H54 (cell line): ENCODE data around the gene GLT8D1.

Source experiments
- DNase-seq: peaks from one replicate; pipeline ENCODE4 v3.0.0; 2011; ENCODE audit warnings: low spot score, mixed read lengths; ENCODE audit not compliant: insufficient read length
- FAIRE-seq: peaks from 3 replicates; lab custom pipeline; 2011; peaks lifted over from hg19 to GRCh38; lab: Jason Lieb, UNC
- POLR2A ChIP-seq: IDR thresholded peaks from 2 replicates; pipeline ENCODE4 v1.6.1; 2011; ENCODE audit warnings: low read depth, mild to moderate bottlenecking, low read length

Gene GLT8D1

GRCh38 chr3:52722491-52722890 is 16.9 kb upstream of the GLT8D1 start:
- DNase-seq (no peak), FAIRE-seq (no peak)
- TF ChIP-seq POLR2A = no peak

- FAIRE-seq = no peak
- TF ChIP-seq POLR2A = no peak
- no peak for DNase-seq
Measured at GRCh38 chr3:52721730-52722008, 16.1 kb upstream of the GLT8D1 start.

- FAIRE-seq (no peak), DNase-seq (no peak)
- no peak for TF ChIP-seq POLR2A
Measured at GRCh38 chr3:52721002-52721729, 15.6 kb upstream of the GLT8D1 start.

GRCh38 chr3:52719618-52720017 is 14.0 kb upstream of the GLT8D1 start:
- DNase-seq (no peak), FAIRE-seq (no peak)
- no peak for TF ChIP-seq POLR2A

- TF ChIP-seq POLR2A = no peak
- FAIRE-seq = no peak
- DNase-seq = no peak
Measured at GRCh38 chr3:52715714-52716305, 10.2 kb upstream of the GLT8D1 start.

GRCh38 chr3:52714335-52715302 is 9.0 kb upstream of the GLT8D1 start:
- no peak for FAIRE-seq
- no peak for TF ChIP-seq POLR2A
- DNase-seq = no peak

- FAIRE-seq (no peak), DNase-seq (no peak)
- no peak for TF ChIP-seq POLR2A
Measured at GRCh38 chr3:52712291-52713212, 7.0 kb upstream of the GLT8D1 start.

- DNase-seq (no peak), FAIRE-seq (no peak)
- TF ChIP-seq POLR2A = no peak
Measured at GRCh38 chr3:52710512-52710911, 4.9 kb upstream of the GLT8D1 start.

GRCh38 chr3:52707585-52707984 is 2.0 kb upstream of the GLT8D1 start:
- DNase-seq (no peak), FAIRE-seq (no peak)
- no peak for TF ChIP-seq POLR2A

GRCh38 chr3:52705438-52705687 is 228 bp downstream of the GLT8D1 start:
- TF ChIP-seq POLR2A = no peak
- DNase-seq (no peak), FAIRE-seq (no peak)

- FAIRE-seq = no peak
- peak; percentile 32 for DNase-seq
- no peak for TF ChIP-seq POLR2A
Measured at GRCh38 chr3:52704611-52705437, 767 bp downstream of the GLT8D1 start.

GRCh38 chr3:52703341-52703740 is 2.2 kb downstream of the GLT8D1 start:
- no peak for TF ChIP-seq POLR2A
- no peak for FAIRE-seq

GRCh38 chr3:52697632-52697965 is 8.0 kb downstream of the GLT8D1 start:
- no peak for TF ChIP-seq POLR2A
- FAIRE-seq (no peak), DNase-seq (no peak)

More at GRCh38 chr3:52703341-52703740, 2.2 kb downstream of the GLT8D1 start:
- no peak for DNase-seq
